Activated T-cell treated with anti-CD3 and anti-CD28 coated beads for 4 hours (primary cell): ENCODE data around the gene ATP6V0A1.
"Not testable (repeated sequence)": the region's sequence is repeated elsewhere in the genome, so short reads cannot be mapped to it uniquely, and the experiment has no call there.

Experiments
- DNase-seq: peaks from one replicate; pipeline ENCODE4 v3.0.0-alpha.2; 2020

The ATP6V0A1 gene

GRCh38 chr17:42458497-42459255 is at the start of gene ATP6V0A1:
ATP6V0A1 (plus strand) TSS chr17:42458878; CDS start chr17:42460895, 2,017 bp downstream.
- peak; percentile 87 for DNase-seq

GRCh38 chr17:42409523-42410318 is 49.0 kb upstream of the ATP6V0A1 start:
- DNase-seq = no peak

GRCh38 chr17:42410319-42410685 is 48.4 kb upstream of the ATP6V0A1 start:
- no peak for DNase-seq

- DNase-seq = no peak
Observed at GRCh38 chr17:42411361-42411760, 47.3 kb upstream of the ATP6V0A1 start.

- DNase-seq = no peak
Observed at GRCh38 chr17:42411905-42412679, 46.6 kb upstream of the ATP6V0A1 start.

GRCh38 chr17:42413464-42414040 is 45.1 kb upstream of the ATP6V0A1 start:
- no peak for DNase-seq

- peak; percentile 54 for DNase-seq
Observed at GRCh38 chr17:42414704-42415409, 43.8 kb upstream of the ATP6V0A1 start.

GRCh38 chr17:42417981-42418380 is 40.7 kb upstream of the ATP6V0A1 start:
- DNase-seq = not testable (repeated sequence)

GRCh38 chr17:42421136-42421506 is 37.6 kb upstream of the ATP6V0A1 start:
- no peak for DNase-seq

- no peak for DNase-seq
Observed at GRCh38 chr17:42421507-42422338, 37.0 kb upstream of the ATP6V0A1 start.

GRCh38 chr17:42422412-42422957 is 36.2 kb upstream of the ATP6V0A1 start:
- DNase-seq = no peak

- DNase-seq = no peak
Observed at GRCh38 chr17:42422958-42423712, 35.5 kb upstream of the ATP6V0A1 start, which contains the start of gene CAVIN1. CAVIN1 (minus strand) TSS chr17:42423256; CDS start chr17:42423097, 159 bp downstream.

- DNase-seq = no peak
Observed at GRCh38 chr17:42423766-42424165, 34.9 kb upstream of the ATP6V0A1 start.

GRCh38 chr17:42424991-42425610 is 33.6 kb upstream of the ATP6V0A1 start:
- no peak for DNase-seq

GRCh38 chr17:42428141-42428944 is 30.3 kb upstream of the ATP6V0A1 start:
- peak; percentile 16 for DNase-seq

GRCh38 chr17:42429726-42430447 is 28.8 kb upstream of the ATP6V0A1 start:
- no peak for DNase-seq

GRCh38 chr17:42431758-42432161 is 26.9 kb upstream of the ATP6V0A1 start:
- DNase-seq = no peak

GRCh38 chr17:42436391-42436790 is 22.3 kb upstream of the ATP6V0A1 start:
- DNase-seq = no peak
